Hematopoietic multipotent progenitor cell (in vitro differentiated cells): Measurements from ENCODE around the gene OR8I2. TPM values are rescaled to one million over a fixed set of nuclear protein-coding genes. Genes with fewer than 3 reads are reported as not detected.
"Not testable (repeated sequence)": the region's sequence is repeated elsewhere in the genome, so short reads cannot be mapped to it uniquely, and the experiment has no call there.

ENCODE experiments used
- DNase-seq, 3 donors: peaks; one replicate each; pipeline ENCODE4 v3.0.0-alpha.2; 2011 to 2015; ENCODE audit warnings: low read depth in 2 of 3, low spot score in 2 of 3
- small RNA-seq: library from RNA; depleted of rRNA; stranded (forward); fragments of <200 nt; gene quantifications from one replicate; pipeline ENCODE3, GENCODE V24; 2012
- total RNA-seq: library from RNA; depleted of rRNA; stranded (reverse); fragments of >200 nt; gene quantifications from one replicate; pipeline ENCODE4 v1.2.3, GENCODE V29; 2012

OR8I2 gene
- not detected for total RNA-seq

GRCh38 chr11:56093008-56093407 is at the start of gene OR8I2:
Gene OR8I2, plus strand, starts transcription at chr11:56093308. Its CDS starts 0 bp downstream, at chr11:56093308.
- DNase-seq: no peak

- no peak for DNase-seq
Observed at GRCh38 chr11:56045538-56045937, 47.6 kb upstream of the OR8I2 start.

GRCh38 chr11:56048480-56048879 is 44.6 kb upstream of the OR8I2 start:
- DNase-seq: no peak

- no peak for DNase-seq
Observed at GRCh38 chr11:56049487-56049886, 43.6 kb upstream of the OR8I2 start.

- DNase-seq: not testable (repeated sequence)
Observed at GRCh38 chr11:56056366-56056765, 36.7 kb upstream of the OR8I2 start.

- not testable (repeated sequence) for DNase-seq
Observed at GRCh38 chr11:56057661-56058237, 35.4 kb upstream of the OR8I2 start.

- not testable (repeated sequence) for DNase-seq
Observed at GRCh38 chr11:56058260-56058780, 34.8 kb upstream of the OR8I2 start.

GRCh38 chr11:56066980-56067379 is 26.1 kb upstream of the OR8I2 start:
- DNase-seq: no peak

- no peak for DNase-seq
Observed at GRCh38 chr11:56089697-56090096, 3.4 kb upstream of the OR8I2 start.

- DNase-seq: no peak
Observed at GRCh38 chr11:56103210-56103737, 10.2 kb downstream of the OR8I2 start, which contains the start of gene OR8H2. Gene OR8H2, plus strand, starts transcription at chr11:56103687. Its CDS starts 1,356 bp downstream, at chr11:56105043.

GRCh38 chr11:56122073-56122472 is 29.0 kb downstream of the OR8I2 start, which contains the start of gene OR8H3:
Gene OR8H3, plus strand, starts transcription at chr11:56122373. Its CDS starts 0 bp downstream, at chr11:56122373.
- DNase-seq: no peak

- DNase-seq: no peak
Observed at GRCh38 chr11:56140151-56140661, 47.1 kb downstream of the OR8I2 start, which contains the start of gene OR8J3. Gene OR8J3, minus strand, starts transcription at chr11:56140201. Its CDS starts 2,483 bp downstream, at chr11:56137718.

GRCh38 chr11:56143681-56144080 is 50.6 kb downstream of the OR8I2 start:
- not testable (repeated sequence) for DNase-seq

Small RNA genes within 50 kb of the gene (small RNA-seq; reads per million reads assigned to genes)
- not detected for gene OR8I4P

Other genes starting within 250 kb of the OR8I2 start
- not detected for gene TRIM51, start 210.0 kb upstream of the OR8I2 start, total RNA-seq
- not detected for gene OR5W2, start 178.7 kb upstream of the OR8I2 start, total RNA-seq
- not detected for gene OR5I1, start 156.9 kb upstream of the OR8I2 start, total RNA-seq
- not detected for gene OR10AG1, start 123.4 kb upstream of the OR8I2 start, total RNA-seq
- not detected for gene OR5F1, start 98.7 kb upstream of the OR8I2 start, total RNA-seq
- not detected for gene OR5AS1, start 65.7 kb upstream of the OR8I2 start, total RNA-seq
- under 0.01 TPM for gene OR8H2, start 10.4 kb downstream of the OR8I2 start, total RNA-seq
- gene OR8H3, start 29.1 kb downstream of the OR8I2 start, total RNA-seq: not detected
- gene OR8J3, start 46.9 kb downstream of the OR8I2 start, total RNA-seq: under 0.01 TPM
- not detected for gene OR8K5, start 67.0 kb downstream of the OR8I2 start, total RNA-seq
- gene OR5J2, start 83.3 kb downstream of the OR8I2 start, total RNA-seq: not detected
- not detected for gene OR5T2, start 140.9 kb downstream of the OR8I2 start, total RNA-seq
- gene OR5T3, start 158.9 kb downstream of the OR8I2 start, total RNA-seq: not detected
- gene OR5T1, start 180.8 kb downstream of the OR8I2 start, total RNA-seq: not detected
- not detected for gene OR8H1, start 198.9 kb downstream of the OR8I2 start, total RNA-seq
- not detected for gene OR8K3, start 221.8 kb downstream of the OR8I2 start, total RNA-seq